ENCODE data around the gene CCDC93. TPM values are rescaled to one million over a fixed set of nuclear protein-coding genes. Genes with fewer than 3 reads are reported as not detected.

CCDC93 gene
- total and polyA plus RNA-seq, 10 of the 15 experiments (the other 5 are each of a cell fraction or from before 2014, with no cell fraction given) = 3.6 to 27.2 (median 13.5) TPM

GRCh38 chr2:118045286-118045685 lies 31.4 kb upstream of the CCDC93 start:
- RAD21 ChIA-PET (ENCODE audit: unreplicated experiment) = interaction anchor here (1.9 to 8.6 kb wide), 3 partner anchors 11 to 23 kb away, joined by 7 to 266 read pairs (median 48); no protein-coding TSS in a partner anchor
- FAIRE-seq (no peak), ATAC-seq (no peak), DNase-seq (ENCODE audit: low read depth, low spot score) (no peak)
- Histone ChIP-seq H3K4me3 (no peak overlapping the region), H3K4me1 (ENCODE audit: control insufficient read depth, insufficient read depth, low read length) (peaks cover 7% of the 10 kb centered on the region; the same call in 1 of the 2 replicates), H2AFZ (ENCODE audit: control insufficient read depth, low read depth, low read length) (no peak overlapping the region), H4K20me1 (ENCODE audit: control insufficient read depth, insufficient read depth) (no peaks in the 10 kb centered on the region), H3K27ac (ENCODE audit: control insufficient read depth, insufficient read depth) (no peak overlapping the region), H3K9ac (ENCODE audit: control insufficient read depth, insufficient read depth, low read length) (no peak overlapping the region), H3K79me2 (ENCODE audit: control insufficient read depth, insufficient read depth, low read length) (no peaks in the 10 kb centered on the region), H3K36me3 (ENCODE audit: control insufficient read depth in 2 of 2, insufficient read depth in 2 of 2, low read length in 1 of 2) (no peaks in the 10 kb centered on the region), H3K4me2 (ENCODE audit: control insufficient read depth, insufficient read depth) (no peak overlapping the region), H3K9me3 (replicated peaks; ENCODE audit: control insufficient read depth, insufficient read depth, low read length) (no peaks in the 10 kb centered on the region), H3K27me3 (replicated peaks in 1 of 2; ENCODE audit: control insufficient read depth in 2 of 2, insufficient read depth in 2 of 2, low read length in 1 of 2) (peaks cover 0 to 9% of the 10 kb centered on the region in 2 experiments; a peak in 2 of 4 replicates)
- 0% methylated on average over 1 of the region's 1 CpG for WGBS (ENCODE audit: insufficient coverage, insufficient replicate concordance, low lambda C conversion rate, missing lambda C conversion rate)
- CTCF ChIA-PET = interaction anchor here (1.2 to 13.2 kb wide), 10 partner anchors 10 to 821 kb away, joined by 3 to 626 read pairs (median 15); no protein-coding TSS in a partner anchor
- intact Hi-C loops (cut with micrococcal nuclease; ENCODE audit: unreplicated experiment) = loop anchor here (5.0 kb wide), 4 partner anchors 102 to 812 kb away; no protein-coding TSS in a partner anchor
- in situ Hi-C loops (cut with MboI) = loop anchor here (25.0 kb wide), 1 partner anchor 817 kb away; no protein-coding TSS in a partner anchor
- BruUV-seq (replicated peaks) = no TSS peak
- TF ChIP-seq CEBPB (IDR thresholded peaks at IDR 0.05; ENCODE audit: borderline replicate concordance in 1 of 2, low read depth in 2 of 2, low read length in 2 of 2) = no peak
- TF ChIP-seq USF2 (IDR thresholded peaks at IDR 0.05; ENCODE audit: borderline replicate concordance, low read depth, low read length) = no peak
- no peak for TF ChIP-seq TCF7 (IDR thresholded peaks at IDR 0.05; ENCODE audit: borderline replicate concordance)
- no peak for TF ChIP-seq SIX5 (IDR thresholded peaks at IDR 0.05; ENCODE audit: low read depth, low read length, severe bottlenecking)
- TF ChIP-seq SMAD5 (IDR thresholded peaks at IDR 0.05; ENCODE audit: low read depth) = no peak
- TF ChIP-seq ELK1 (IDR thresholded peaks at IDR 0.05; ENCODE audit: low read depth, low read length) = no peak
- TF ChIP-seq MYC (IDR thresholded peaks at IDR 0.05; ENCODE audit: insufficient read depth, insufficient read length, insufficient replicate concordance, low read length, severe bottlenecking) = no peak
- TF ChIP-seq MAX (IDR thresholded peaks at IDR 0.05; ENCODE audit: low read depth, low read length) = no peak
- TF ChIP-seq WRNIP1 (IDR thresholded peaks at IDR 0.05; ENCODE audit: borderline replicate concordance, low read depth, low read length) = no peak
- TF ChIP-seq ZBTB11 (CRISPR knock-in tag; IDR thresholded peaks at IDR 0.05) = no peak
- no peak for TF ChIP-seq NKRF (conservative IDR thresholded peaks at IDR 0.05)
- no peak for TF ChIP-seq EZH2 (IDR thresholded peaks at IDR 0.05; ENCODE audit: borderline replicate concordance, control insufficient read depth, low read depth, low read length)
- TF ChIP-seq NR2C2 (IDR thresholded peaks at IDR 0.05; ENCODE audit: borderline replicate concordance, control insufficient read depth, insufficient read length, low read depth) = no peak
- SMC1A ChIA-PET (ENCODE audit: uncharacterized antibody, unreplicated experiment) = interaction anchor here (1.0 to 7.9 kb wide), 8 partner anchors 12 to 177 kb away, joined by 3 to 358 read pairs (median 14); partner anchors contain the start of gene CCDC93
- POLR2A ChIA-PET = interaction anchor here (0.6 kb wide), 1 partner anchor 1411 kb away, joined by 3 read pairs; no protein-coding TSS in a partner anchor

Measured in GM12878 (cell line).